Duodenal mucosa (tissue), 2 donors: Measurements from ENCODE around the gene KCNK5.

Experiments used
- H3K27ac ChIP-seq: one replicate; pipeline ENCODE4 v1.7.0; 2013; ENCODE audit warnings: low read depth, low read length
- H3K27me3 ChIP-seq, 2 donors: one replicate each; pipeline ENCODE4 v1.7.0; 2013; ENCODE audit warnings: low read length in 2 of 2, control low read depth in 1 of 2; ENCODE audit not compliant: insufficient read depth in 2 of 2, control insufficient read depth in 1 of 2
- H3K36me3 ChIP-seq, 2 donors: one replicate each; pipeline ENCODE4 v1.7.0; 2013; ENCODE audit warnings: low read length in 2 of 2, control low read depth in 1 of 2; ENCODE audit not compliant: insufficient read depth in 2 of 2, control insufficient read depth in 1 of 2
- H3K4me1 ChIP-seq, 2 donors: one replicate each; pipeline ENCODE4 v1.7.0; 2013; ENCODE audit warnings: low read length in 2 of 2, control low read depth in 1 of 2; ENCODE audit not compliant: insufficient read depth in 2 of 2, control insufficient read depth in 1 of 2
- H3K4me3 ChIP-seq, 2 donors: one replicate each; pipeline ENCODE4 v1.7.0; 2013; ENCODE audit warnings: low read length in 2 of 2, low read depth in 1 of 2
- H3K9ac ChIP-seq, 2 donors: one replicate each; pipeline ENCODE4 v1.7.0; 2013; ENCODE audit warnings: low read length in 2 of 2, low read depth in 1 of 2
- H3K9me3 ChIP-seq, 2 donors: one replicate each; pipeline ENCODE4 v1.7.0; 2013; ENCODE audit warnings: low read length in 2 of 2, control low read depth in 1 of 2; ENCODE audit not compliant: control insufficient read depth in 1 of 2

The KCNK5 gene

GRCh38 chr6:39191236-39191930, 37.9 kb downstream of the KCNK5 start:
- no peaks in the 10 kb centered on the region for H3K27me3 ChIP-seq
- H3K9me3 ChIP-seq, result no peaks in the 10 kb centered on the region
- H3K9ac ChIP-seq, result no peak overlapping the region
- peaks cover 31 to 57% of the 10 kb centered on the region in 2 donors for H3K36me3 ChIP-seq
- H3K4me3 ChIP-seq, result no peak overlapping the region
- H3K4me1 ChIP-seq, result peaks cover 85 to 86% of the 10 kb centered on the region in 2 donors
- no peak overlapping the region for H3K27ac ChIP-seq

GRCh38 chr6:39190545-39191235, 38.6 kb downstream of the KCNK5 start:
- peaks cover 84 to 85% of the 10 kb centered on the region in 2 donors for H3K4me1 ChIP-seq
- no peak overlapping the region for H3K27ac ChIP-seq
- no peak overlapping the region for H3K9ac ChIP-seq
- H3K27me3 ChIP-seq, result no peaks in the 10 kb centered on the region
- peaks cover 30 to 59% of the 10 kb centered on the region in 2 donors for H3K36me3 ChIP-seq
- no peaks in the 10 kb centered on the region for H3K9me3 ChIP-seq
- H3K4me3 ChIP-seq, result no peak overlapping the region

- H3K9me3 ChIP-seq, result no peaks in the 10 kb centered on the region
- H3K27ac ChIP-seq, result no peak overlapping the region
- H3K36me3 ChIP-seq, result peaks cover 24 to 52% of the 10 kb centered on the region in 2 donors
- peak overlapping the region in 1 of 2 donors; percentile 48 for H3K9ac ChIP-seq
- H3K27me3 ChIP-seq, result no peaks in the 10 kb centered on the region
- peaks cover 79 to 87% of the 10 kb centered on the region in 2 donors for H3K4me1 ChIP-seq
- no peak overlapping the region for H3K4me3 ChIP-seq
Observed at GRCh38 chr6:39189915-39190544, 39.2 kb downstream of the KCNK5 start.

- Histone ChIP-seq H3K9me3 (no peaks in the 10 kb centered on the region), H3K4me3 (no peak overlapping the region), H3K27ac (peak overlapping the region; percentile 22), H3K9ac (peak overlapping the region in 1 of 2 donors; percentile 48), H3K4me1 (peaks cover 86 to 87% of the 10 kb centered on the region in 2 donors), H3K27me3 (no peaks in the 10 kb centered on the region), H3K36me3 (peaks cover 16 to 43% of the 10 kb centered on the region in 2 donors)
Observed at GRCh38 chr6:39189131-39189530, 40.1 kb downstream of the KCNK5 start.

GRCh38 chr6:39188571-39188970, 40.7 kb downstream of the KCNK5 start:
- Histone ChIP-seq H3K36me3 (peaks cover 12 to 38% of the 10 kb centered on the region in 2 donors), H3K27ac (no peak overlapping the region), H3K9me3 (no peaks in the 10 kb centered on the region), H3K27me3 (no peaks in the 10 kb centered on the region), H3K4me3 (no peak overlapping the region), H3K4me1 (peaks cover 86 to 87% of the 10 kb centered on the region in 2 donors), H3K9ac (no peak overlapping the region)

GRCh38 chr6:39188098-39188450, 41.2 kb downstream of the KCNK5 start:
- Histone ChIP-seq H3K9me3 (no peaks in the 10 kb centered on the region), H3K9ac (no peak overlapping the region), H3K27ac (peak overlapping the region; percentile 23), H3K36me3 (peaks cover 7 to 33% of the 10 kb centered on the region in 2 donors), H3K27me3 (no peaks in the 10 kb centered on the region), H3K4me3 (no peak overlapping the region), H3K4me1 (peaks cover 81 to 87% of the 10 kb centered on the region in 2 donors)

GRCh38 chr6:39184906-39185580, 44.2 kb downstream of the KCNK5 start:
- no peak overlapping the region for H3K4me3 ChIP-seq
- peaks cover 0 to 10% of the 10 kb centered on the region in 2 donors for H3K36me3 ChIP-seq
- no peaks in the 10 kb centered on the region for H3K9me3 ChIP-seq
- peaks cover 59 to 64% of the 10 kb centered on the region in 2 donors for H3K4me1 ChIP-seq
- H3K27ac ChIP-seq, result peak overlapping the region; percentile 86
- no peaks in the 10 kb centered on the region for H3K27me3 ChIP-seq
- H3K9ac ChIP-seq, result peak overlapping the region; percentile 70 to 71

- Histone ChIP-seq H3K4me1 (peaks cover 43 to 56% of the 10 kb centered on the region in 2 donors), H3K4me3 (no peak overlapping the region), H3K27ac (no peak overlapping the region)
Observed at GRCh38 chr6:39182604-39183003, 46.7 kb downstream of the KCNK5 start.

GRCh38 chr6:39181826-39182225, 47.4 kb downstream of the KCNK5 start:
- Histone ChIP-seq H3K9ac (no peak overlapping the region), H3K4me1 (peaks cover 35 to 51% of the 10 kb centered on the region in 2 donors), H3K36me3 (peaks cover 0 to 2% of the 10 kb centered on the region in 2 donors), H3K27me3 (no peaks in the 10 kb centered on the region), H3K4me3 (no peak overlapping the region), H3K27ac (no peak overlapping the region), H3K9me3 (peaks cover 2 to 9% of the 10 kb centered on the region in 2 donors)

More at GRCh38 chr6:39182604-39183003, 46.7 kb downstream of the KCNK5 start:
- Histone ChIP-seq H3K27me3 (no peaks in the 10 kb centered on the region), H3K9me3 (peaks cover 0 to 1% of the 10 kb centered on the region in 2 donors), H3K36me3 (peaks cover 0 to 2% of the 10 kb centered on the region in 2 donors), H3K9ac (no peak overlapping the region)
